SKM-1 (cell line): Measurements from ENCODE around the gene RIN3.
A peak's percentile ranks its signal among the peaks of the same experiment; 100 is the strongest.

Experiments
- DNase-seq: peaks from one replicate; lab custom pipeline; 2025; ENCODE audit not compliant: unreplicated experiment; lab: John Stamatoyannopoulos, UW

RIN3 gene

DNA sequence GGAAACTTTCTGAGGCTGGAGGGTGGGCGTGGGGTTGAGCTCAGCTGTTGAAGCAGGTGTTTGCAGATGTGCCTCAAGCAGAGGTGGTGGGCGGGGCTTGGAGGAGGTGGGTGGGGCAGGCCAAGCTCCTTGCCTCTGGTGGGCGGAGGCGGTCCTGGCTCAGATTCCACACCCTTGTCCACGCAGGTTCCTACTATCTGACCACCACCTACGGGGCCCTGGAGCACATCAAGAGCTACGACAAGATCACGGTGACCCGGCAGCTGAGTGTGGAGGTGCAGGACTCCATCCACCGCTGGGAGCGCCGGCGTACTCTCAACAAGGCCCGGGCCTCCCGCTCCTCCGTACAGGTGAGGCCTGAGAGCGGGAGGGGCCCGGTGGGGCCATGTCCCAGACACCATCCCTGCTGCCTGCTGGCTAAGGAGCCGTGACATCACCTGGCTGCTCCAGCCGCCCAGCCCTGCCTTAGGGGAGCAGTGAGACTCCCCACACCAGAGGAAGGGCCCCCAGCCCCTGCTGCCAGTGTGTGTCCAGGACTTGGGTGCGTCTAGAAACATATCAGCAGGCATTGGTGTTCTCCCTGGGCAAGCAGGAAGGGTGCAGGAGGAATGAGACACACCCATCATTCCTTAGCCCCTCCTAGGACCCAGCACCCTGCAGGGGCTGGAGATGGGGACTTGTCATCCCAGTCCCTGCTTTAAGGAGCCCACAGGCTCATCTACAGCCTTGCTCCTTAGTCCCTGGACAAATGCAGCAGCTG is 171.4 kb downstream of the RIN3 start:
- no peak for DNase-seq

DNA sequence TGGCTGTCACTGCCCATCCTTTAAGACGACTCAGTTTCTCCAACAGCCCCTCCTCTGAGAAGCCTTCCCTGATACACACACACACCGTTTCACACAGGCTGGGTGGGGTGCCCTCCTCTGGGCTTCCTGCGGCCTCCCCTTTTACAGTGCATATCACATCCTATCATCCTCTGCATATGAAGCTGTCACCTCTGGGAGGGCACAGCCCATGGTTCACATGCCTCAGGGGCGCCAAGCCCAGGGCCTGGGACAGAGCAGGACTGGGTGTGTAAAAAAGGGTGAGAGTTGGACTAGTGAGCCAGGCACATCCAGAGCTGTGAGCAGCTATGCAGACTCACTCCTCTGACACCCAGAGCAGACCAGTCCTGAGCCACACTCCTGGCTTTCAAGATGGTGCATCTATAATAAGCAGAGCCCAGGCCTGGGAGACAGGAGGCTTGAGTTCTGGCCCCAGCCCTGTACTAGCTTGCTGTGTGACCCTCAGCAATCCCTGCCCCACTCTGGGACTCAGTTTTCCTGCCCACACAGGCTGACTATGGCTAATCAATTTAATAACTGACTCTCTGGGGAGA is 172.3 kb downstream of the RIN3 start:
- DNase-seq = no peak

DNA sequence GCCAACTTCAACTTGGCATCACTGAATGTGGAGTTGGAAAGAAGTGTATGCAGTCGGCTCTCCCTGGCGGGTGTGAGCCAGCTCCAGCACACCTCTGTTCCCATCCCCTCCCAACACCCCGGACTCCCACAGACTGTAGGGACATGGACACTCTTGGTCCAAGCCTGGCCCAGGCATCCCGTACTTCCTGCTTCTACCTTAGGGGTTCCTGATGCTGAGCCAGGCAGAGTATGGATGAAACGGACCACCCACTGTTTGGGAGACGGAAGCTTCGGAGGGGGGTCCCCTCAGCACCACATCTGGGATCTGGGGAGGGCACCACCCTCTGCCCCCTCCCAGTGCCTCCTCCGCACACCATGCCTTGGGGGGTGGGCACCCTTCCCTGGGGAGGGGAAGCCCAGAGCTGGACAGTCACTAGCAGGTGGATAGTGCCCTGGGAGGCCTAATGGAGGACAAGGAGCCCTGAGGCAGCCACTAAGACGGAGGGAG is 172.9 kb downstream of the RIN3 start:
- DNase-seq = no peak

DNA sequence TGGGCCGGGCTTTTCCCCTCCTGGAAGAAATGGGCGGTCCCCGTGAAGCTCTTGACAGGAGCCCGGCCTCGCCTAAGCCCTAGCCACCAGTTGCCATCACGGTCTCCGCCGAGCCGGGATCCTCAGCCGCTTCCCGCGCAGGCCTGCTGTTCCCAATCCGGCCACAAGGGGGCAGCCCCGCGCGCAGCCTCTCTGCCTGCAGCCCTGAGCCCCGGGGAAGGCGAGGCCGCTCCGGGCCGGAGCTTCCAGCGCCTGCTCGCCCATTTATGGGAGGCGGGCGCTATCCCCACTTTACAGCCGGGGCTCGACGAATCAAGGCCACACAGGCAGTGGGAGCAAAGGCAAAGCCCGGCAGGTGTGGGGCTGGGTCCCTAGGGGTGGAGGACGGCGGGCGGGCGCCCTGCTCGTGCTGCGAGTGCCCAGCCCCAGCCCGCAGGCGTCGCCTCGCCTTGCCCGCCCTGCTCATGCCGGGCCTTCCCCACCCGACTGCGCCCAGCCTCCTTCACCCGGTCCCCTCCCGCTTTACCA is 173.4 kb downstream of the RIN3 start:
- DNase-seq = no peak

DNA sequence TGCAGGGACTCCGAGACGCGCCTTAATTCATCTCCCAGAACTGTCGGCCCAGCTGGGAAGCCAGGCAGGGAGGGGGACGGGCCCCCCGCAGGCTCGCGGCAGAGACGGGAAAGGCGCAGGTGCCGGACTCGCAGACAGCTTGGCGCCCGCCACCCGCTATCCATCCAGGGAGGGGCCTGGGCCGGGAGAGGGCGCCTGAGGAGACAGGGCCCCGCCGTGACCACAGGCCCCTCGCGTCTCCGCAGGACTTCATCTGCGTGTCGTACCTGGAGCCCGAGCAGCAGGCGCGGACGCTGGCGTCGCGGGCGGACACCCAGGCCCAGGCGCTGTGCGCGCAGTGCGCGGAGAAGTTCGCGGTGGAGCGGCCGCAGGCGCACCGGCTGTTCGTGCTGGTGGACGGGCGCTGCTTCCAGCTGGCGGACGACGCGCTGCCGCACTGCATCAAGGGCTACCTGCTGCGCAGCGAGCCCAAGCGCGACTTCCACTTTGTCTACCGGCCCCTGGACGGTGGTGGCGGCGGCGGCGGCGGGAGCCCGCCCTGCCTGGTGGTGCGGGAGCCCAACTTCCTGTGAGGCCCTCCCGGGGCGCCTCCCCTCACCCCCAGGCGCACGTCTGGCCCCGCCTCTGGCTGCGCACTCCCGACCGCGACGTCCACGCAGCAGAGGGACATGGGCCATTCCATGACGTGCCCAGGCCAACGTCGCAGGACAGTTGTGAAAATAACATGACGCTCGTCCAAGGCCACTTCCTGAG is 174.3 kb downstream of the RIN3 start:
- no peak for DNase-seq

DNA sequence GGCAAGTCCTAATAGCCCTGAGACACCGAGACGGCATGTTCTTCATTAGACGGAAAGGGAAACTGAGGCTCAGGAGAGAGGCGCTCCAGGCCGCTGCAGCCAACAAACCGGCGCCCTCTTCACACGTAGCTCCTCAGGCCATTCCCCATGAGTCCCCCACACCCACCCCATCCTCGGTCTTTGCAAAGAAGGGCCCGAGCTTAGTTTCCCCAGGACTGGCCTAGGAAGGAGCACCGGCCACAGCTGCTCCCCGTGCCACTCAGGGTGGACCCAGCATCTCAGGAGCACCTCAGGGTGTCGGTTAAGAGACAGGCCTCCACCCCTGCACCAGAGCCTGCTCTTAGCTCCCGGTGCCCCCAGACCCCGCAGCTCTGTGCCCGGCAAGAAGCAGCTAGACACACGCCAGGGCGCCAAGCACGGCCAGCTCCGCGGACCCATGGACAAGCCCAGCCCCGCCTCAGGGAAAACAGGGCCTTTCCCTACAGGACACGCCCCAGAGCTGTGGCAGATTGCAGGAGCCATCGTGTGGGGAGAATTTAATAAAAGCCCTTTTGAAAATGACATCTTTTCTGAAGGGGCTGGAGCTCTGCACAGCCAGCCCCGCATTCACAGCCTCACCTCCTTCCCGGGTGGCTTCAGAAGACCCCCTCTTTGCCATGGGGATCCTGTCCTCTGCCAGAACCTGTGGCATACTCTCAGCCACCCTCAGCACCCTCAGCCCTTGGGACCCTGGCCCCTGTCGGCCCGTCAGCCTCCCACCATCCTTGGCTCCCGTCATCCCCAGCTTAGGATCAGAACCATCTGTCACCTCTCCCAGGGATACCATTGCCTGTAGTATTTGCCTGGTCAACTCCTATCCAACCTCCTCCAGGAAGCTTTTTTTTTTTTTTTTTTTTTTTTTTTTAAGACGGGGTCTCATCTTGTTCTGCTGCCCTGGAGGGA is 175.1 kb downstream of the RIN3 start:
- no peak for DNase-seq

DNA sequence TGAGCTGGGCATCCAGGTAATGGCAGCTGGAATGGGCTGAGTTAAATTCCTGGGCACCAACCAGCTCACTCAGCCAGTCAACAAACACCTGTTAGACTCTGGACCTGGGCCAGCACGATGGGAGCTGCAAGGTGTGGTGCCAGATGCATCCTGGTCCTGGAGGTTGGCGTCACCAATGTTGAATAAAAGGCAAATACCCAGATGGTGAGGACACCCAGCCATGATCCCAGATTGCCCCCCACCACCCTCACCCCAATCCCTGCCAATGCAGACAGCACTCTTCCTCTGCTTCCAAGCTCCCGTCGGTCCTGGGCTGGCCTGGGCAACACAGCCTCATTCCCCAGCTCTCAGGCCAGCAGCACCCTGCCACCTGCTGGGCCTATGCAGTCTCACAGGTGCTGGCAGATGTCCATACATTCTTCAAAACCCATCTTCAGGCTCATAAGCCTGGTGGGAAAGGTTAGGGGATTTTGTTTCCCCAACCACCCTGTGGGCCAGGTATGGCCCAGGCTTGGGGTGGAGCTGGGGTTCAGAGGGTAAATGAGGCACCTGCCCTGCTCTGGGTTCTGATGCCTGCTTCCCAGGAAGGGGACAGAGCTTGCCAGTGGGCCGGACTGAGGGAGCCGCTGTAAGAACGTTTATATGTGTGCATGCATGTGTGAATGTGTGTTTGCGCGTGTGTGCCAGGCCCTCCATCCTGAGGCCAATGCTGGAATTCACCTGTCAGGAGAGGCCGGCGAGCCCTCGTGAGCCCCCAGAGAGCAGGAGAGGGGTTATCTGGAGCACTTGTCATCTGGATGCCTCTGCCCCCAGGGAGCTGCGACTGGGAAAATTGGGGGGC is 176.8 kb downstream of the RIN3 start:
- no peak for DNase-seq

DNA sequence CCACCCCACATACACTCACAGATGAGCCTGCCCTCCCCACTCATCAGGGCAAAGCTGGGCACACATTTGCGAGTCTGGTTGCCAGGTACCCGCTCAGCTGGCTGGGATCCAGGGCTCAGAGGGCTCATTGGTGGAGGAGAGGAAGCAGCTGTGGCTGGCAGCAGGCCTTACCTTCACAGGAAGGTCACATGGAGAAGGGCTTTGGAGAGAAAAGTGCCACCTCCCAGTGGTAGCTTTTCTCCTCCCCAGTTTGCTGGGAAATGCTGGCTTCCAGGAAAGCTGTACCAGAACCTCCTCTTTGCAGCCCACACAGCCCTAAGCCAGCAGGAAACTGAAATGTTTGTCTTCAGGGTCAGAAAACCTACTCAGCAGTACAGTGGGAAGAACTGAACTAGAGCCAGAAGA is 179.2 kb downstream of the RIN3 start:
- DNase-seq = no peak

DNA sequence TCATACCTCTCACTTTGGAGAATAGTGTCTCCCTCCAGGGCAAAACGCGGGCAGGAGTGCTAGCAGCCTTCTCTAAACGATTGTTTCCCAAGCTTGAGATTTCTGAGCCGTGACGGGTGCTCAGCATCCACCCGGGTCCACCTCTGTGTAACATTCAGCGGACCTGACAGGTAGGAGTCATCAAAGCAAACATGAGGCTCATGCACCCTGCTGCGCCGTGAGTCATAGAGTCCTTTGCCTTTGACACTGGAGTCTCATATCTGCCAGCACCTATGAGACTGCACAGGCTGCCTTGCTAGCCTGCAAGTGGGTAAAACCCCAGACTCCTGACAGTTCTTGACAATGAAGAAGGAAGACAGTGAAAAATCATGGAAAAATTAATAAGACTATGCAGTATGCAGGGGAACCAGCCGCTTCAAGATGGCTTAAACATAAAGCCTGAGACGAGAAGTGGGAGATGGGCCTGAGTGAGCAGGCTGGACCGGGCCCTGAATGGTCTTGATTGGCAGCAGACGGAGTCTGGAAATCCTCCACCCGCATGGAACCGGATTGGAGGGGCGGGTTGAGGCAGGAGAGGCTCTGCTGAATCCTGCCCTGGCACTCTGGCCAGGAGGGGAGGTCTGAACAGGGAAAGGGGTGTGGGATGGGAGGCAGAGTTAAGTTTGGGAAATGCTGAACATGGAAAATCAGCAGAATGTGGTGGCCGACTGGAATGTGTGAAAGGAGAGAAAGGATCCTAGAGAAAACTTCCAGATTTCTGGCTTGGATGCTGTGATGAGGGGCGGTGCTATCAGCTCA is 180.6 kb downstream of the RIN3 start:
- no peak for DNase-seq

DNA sequence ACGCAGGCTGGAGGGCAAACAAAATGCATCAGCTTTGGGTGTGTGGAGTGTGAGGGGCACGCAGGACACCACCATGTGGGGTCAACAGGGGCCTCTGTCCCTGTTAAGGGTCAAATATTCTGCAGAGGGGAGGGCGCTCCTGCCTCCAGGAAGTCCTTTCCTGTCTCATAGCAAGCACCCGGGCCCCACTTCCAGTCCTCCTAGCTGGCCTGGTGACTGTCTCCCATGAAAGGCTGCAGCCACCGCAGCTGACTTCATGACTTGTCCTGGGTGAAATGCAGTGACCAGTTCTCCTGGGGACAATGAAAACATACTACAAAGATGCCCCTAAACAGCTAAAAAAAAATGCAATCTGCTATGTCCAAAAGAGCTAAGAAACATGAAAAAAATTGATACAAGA is 181.2 kb downstream of the RIN3 start:
- no peak for DNase-seq

DNA sequence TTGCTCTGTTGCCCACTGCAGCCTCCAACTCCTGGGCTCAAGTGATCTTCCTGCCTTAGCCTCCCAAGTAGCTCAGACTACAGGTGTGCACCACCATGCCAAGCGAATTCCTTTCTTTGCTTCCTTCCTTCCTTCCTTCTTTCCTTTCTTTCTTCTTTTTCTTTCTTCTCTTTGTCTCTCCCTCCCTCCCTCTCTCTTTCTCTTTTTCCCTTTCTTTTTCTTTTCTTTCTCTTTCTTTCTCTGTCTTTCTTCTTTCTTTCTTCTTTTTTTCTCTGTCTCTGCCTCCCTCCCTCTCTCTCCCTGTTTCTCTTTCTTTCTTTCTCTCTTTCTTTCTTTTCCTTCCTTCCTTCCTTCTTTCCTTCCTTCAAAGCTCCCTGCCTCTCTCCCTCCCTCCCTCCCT is 182.0 kb downstream of the RIN3 start:
- no peak for DNase-seq

DNA sequence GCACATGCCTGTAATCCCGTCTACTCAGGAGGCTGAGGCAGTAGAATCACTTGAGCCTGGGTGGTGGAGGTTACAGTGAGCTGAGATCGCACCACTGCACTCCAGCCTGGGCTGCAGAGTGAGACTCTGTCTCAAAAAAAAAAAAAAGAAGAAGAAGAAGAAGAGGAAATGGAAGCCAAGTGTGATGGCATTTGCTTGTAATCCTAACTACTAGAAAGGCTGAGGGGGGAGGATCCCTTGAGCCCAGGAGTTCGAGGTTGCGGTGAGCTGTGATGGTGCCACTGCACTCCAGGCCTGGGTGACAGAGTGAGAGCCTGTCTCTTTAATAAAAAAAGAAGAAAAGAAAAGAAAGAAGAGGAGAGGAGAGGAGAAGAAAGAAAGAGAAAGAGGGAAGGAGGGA is 182.8 kb downstream of the RIN3 start:
- no peak for DNase-seq

DNA sequence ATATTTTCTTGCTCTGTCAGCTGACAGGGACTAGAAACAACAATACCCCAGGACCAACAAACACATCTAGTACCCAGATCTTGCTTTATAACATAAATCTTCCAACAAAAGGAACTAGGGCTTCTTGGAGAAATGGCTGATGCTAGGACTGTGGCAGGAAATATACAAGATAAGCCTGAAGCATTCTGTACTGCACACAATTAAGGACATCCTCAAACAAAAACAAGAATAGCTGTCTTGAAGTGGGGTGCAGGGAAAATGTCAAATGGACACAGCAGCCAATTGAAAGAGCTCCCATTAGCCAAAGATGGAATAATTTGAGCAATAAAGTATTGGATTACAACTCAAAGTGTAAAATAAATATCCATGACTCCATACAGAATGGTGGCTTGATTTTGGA is 184.8 kb downstream of the RIN3 start:
- no peak for DNase-seq

DNA sequence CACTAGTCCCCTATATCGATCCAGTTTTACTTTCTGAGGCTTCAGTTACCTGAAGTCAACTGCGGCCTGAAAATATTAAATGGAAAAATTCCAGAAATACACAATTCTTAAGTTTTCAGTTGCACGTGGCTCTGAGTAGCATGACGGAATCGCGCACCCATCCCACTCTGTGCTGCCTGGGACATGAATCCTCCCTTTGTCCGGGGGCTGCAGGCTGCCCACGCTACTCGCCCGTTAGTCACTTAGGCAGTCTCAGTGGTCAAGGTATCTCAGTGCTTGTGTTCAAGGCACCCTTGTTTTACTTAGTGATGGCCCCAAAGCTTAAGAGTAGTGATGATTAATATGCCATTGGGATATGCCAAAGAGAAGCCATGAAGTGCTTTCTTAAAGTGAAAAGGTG is 188.2 kb downstream of the RIN3 start:
- DNase-seq = no peak

DNA sequence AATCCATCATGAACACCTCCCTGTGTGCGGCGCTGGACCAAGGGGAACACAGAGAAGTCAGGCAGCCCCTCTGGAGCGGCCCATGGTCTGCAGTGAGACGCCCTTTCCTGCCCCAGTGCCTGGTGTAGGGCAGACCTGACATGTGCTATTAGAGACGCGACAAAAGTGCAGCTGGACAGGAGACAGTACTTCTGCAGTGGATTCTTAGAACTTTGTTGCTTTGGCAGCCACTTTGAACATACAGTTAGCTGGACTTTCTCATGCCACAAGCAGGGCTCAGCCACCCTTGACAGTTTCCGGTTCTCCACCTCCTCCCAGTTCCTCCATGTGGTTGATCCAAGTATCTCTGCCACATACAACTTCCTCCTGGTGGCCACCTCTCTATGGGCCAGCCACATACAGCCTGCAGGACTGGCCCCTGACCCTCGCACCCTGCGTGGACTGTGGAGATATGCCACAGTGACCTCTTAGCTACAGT is 188.9 kb downstream of the RIN3 start:
- no peak for DNase-seq

DNA sequence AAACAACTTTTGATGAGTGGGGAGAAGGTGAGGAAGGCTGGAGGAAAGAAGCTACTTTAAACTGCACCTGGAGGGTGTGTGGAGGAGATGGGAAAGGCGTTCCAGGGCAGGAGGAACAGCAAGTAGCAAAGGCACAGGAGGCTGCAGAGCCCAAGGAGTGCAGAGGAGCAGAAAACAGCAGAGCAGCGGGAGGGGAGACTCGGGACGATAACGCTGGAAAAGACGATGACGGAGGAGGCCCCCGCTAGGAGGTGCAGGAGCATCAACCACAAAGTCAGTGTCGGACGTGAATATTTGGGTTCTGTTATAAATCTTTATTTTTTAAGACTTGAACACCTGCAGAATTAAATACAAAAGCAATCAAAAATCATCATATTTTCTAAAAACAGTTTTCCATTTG is 189.9 kb downstream of the RIN3 start:
- no peak for DNase-seq

DNA sequence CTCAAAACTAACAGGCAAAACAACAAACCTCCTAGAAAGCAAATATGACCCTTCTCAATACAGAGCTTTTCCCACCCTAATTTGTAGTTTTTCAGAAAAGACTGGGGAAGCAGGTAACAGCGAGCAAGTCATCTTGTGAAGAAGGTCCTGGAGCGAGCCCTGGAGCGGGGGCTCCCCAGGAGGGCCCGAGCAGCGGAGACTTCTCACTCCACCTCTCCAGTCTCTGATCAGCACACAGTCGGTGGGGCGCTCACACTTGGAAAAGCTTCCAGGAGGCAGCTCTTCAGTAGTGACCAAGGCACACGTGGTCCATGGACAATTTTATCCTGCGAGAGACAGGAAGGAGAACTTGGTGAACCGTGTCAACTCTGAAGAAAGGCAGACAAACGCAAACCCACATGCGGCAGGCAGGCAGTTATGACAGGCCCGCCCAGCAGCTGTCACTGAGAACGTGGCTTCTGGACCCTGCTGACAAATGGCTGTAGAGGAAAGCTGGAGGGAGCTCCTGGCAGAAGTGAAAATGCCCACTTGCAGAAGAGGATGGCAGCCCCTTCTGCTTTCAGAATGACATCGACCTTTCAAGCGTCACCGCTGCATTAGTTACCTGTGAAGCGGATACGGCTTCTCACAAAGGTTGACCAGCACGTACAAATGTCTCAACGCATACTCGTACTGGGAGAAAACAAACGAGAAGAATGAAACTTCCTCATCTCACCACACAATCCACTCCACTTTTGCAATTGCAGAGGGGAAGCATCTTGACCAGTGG is 190.6 kb downstream of the RIN3 start:
- peak; percentile 53 for DNase-seq

DNA sequence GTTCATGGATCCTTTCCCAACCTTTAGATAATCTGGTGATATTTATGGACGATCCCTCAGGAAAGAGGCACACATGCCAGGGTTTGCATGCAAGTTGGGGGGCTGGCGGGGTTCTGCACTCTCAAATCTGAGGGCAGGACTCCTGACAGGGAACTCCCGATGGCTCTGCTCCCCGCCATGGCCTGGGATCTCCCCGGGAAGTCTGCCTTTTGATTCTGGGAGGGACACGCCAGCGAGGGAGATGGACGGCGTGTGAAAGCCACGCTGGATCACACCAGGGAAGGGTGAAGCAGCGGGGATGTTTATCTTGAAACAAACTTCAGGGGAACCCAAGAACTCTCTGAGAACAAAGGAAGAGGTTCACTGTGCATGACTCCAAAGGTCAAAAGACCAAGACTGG is 191.2 kb downstream of the RIN3 start:
- no peak for DNase-seq
